Activated CD8-positive, alpha-beta memory T cell treated with anti-CD3 and anti-CD28 coated beads, Interleukin-2, amount 50 U/mL, for 24 hours (primary cell): ENCODE data around the gene HYDIN.

Experiments used
- DNase-seq: peaks from one replicate; pipeline ENCODE4 v3.0.0-alpha.2; 2020; ENCODE audit errors: extremely low read depth

Gene HYDIN

DNA sequence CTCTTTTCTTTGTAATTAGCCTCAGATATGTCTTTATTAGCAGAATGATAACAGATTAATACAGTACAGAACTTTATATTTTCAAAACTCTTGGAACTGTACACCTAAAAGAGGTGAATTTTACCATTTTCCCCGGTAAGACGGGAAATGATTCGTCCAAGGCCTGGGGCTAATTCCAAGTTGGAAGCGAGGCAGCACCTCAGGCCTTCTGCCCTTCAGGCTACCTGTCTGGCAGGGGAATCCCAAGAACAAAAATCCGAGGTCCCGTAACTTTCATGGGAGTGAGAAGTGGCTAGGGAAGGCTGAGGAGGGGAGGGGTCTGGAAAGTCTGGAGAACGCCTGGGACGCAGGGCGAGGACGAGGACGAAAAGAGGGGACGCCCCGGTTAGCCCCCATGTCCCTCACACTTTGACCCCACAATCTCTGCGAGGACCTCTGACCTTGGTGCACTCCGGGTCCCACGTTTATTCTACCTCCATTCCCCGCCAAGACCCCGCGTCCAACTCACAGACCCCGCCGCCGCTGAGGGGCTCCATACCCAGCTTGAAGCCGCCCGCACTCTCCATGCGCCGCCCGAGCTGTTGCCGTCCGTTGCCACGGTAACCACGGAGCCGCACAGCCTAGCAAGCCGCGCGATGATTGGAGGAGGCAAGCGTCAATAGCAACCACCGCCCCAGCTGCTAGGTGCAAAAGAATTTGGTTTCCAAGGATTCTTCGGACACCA, at the start of gene HYDIN:
Gene HYDIN, minus strand, starts transcription at position 601 of the 724 bp plus-strand sequence. CDS start 43,827 bp downstream, outside the sequence.
- no peak for DNase-seq

DNA sequence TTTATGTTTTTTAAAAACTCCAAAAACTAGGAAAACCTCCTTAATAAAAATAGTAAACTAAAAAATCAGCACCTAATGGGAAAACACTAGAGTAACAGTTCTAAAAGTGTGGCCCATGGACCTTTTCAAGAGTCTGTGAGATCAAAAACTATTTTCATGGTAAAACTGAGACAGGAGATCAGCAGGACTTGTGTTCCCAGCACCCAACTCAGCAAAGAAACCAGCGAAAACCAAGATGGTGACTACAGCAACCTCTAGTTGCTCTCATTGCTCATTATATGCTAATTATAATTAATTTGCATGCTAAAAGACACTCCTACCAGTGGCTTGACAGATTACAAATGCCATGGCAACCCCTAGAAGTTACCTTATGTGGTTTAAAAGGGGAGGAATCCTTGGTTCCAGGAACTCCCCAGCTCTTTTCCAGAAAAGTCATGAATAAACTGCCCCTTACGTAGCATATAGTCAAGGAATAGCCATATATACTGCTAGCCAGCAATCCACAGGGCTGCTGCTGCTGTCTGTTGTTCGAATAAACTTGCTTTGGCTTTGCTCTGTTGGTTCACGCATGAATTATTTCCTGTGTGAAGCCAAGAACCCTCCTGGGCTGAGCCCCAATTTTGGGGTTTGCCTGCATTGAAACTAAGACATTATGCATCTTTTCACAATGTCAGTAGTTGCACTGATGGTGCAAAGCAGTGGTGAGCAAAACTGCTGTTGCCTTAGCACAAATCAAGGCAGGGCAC, 46.2 kb upstream of the HYDIN start:
- no peak for DNase-seq

DNA sequence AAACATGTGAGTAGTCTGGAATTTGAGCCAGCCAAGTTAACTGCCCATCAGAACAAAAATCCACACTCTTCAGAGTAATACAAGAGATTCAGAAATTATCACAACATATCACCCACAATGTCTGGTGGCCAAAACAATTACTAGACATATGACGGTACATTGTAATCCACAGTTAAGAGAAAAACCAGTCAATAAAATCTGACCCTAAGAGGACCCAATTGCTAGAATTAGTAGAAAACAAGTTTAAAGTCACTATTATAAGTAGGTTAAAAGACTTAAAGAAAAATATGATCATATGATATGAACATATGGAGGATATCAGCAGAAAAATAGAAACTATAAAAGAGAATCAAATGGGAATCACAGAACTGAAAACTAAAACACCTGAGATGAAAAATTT, 42.9 kb upstream of the HYDIN start:
- no peak for DNase-seq

DNA sequence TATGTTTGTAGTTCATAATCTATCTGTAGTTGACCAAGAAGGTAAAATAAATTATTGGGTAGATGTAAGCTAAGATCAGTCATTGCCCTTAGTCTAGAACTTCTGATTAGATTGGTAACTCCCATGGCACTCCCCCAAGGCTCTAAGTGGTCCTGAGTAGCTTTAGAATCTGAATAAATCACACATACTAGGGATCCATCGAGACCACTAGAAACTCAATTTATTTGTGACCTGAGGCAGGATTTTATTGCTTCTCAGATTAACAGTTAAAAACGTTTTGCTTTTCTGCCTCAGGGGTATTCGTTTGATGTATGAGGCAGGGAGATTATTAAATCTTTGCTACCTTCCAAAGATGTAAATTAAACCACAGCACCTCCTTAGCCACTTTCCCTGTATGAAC, 33.8 kb upstream of the HYDIN start:
- no peak for DNase-seq

DNA sequence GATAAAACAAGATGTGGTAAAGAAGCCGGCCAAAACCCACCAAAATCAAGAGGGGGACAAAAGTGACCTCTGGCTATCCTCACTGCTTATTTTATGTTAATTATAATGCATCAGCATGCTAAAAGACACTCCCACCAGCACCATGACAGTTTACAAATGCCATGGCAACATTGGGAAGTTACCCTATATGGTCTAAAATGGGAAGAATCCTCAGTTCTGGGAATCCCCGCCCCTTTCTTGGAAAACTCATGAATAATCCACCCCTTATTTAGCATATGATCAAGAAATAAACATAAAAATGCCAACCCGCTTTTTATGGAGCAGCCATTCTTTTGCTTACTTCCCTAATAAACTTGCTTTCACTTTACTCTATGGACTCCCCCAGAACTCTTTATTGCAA, 33.1 kb upstream of the HYDIN start:
- DNase-seq: no peak

DNA sequence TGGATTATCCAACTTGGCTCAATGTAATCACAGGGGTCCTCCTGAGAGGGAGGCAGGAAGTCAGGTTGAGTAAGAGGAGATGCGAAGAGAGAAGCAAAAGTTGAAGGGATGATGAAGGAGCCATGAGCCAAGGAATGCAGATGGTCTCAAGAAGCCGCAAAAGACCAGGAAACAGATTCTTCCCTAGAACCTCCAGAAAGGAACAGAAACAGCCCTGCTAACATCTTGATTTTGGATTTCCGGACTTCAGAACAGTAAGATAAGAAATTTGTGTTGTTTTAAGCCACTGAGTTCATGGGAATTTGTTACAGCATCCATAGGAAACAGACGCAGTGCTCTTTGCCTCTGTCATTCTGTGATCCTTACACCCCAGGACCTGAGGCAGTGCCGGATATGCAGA, 31.9 kb upstream of the HYDIN start:
- no peak for DNase-seq

DNA sequence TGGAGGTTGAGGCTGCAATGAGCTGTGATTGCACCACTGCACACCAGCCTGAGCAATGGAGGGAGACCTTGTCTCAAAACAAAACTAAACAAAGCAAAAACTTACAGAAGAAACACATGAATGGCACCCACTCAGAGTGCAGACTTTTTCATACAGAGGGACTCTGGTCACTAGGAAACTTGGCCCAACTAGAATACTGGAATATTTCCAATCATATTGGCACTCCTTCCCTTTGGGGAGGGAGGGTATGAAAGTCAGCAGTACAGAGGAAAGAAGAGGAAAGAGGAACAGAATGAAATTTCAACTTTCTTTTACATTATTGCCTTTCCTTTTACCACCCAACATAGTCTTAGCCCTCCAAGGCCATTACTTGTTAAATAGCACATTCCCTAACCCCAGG, 30.5 kb upstream of the HYDIN start:
- no peak for DNase-seq

DNA sequence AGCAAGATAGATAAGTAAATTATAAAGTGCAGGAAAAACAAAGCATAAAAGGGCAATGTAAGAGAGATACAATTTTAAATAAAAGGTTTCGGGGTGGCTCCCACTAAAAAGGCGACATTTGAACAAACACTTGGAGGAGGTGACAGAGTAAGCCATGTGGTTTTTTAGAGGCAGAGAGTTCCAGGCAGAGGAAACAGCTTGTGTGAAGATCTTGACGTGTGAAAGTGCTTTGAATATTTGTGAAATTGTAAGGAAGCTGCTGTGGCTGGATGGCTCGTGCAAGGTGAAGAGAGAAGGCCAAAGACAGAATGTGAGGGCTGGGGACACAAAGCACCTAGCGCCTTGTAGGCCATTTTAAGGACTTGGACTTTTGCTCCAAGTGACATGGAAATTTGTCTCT, 28.6 kb upstream of the HYDIN start:
- DNase-seq: no peak

DNA sequence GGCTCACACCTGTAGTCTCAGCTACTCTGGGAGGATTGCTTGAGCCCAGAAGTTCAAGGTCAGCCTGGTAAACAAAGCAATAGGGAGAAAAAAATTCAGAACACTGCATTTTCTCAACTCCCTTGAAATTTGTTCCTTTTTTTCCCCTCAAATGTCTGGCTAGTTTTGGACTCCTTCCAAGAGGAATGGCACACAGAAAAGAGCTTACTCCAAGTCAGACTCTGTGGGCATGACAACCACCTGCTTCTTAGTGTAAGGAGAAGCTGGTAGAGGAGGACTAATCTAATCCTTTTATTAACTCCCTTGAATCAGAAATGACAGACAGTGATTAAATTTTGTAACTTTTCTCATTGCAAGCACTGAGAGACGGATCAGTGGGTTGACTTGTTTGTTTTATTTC, 27.9 kb upstream of the HYDIN start:
- no peak for DNase-seq

DNA sequence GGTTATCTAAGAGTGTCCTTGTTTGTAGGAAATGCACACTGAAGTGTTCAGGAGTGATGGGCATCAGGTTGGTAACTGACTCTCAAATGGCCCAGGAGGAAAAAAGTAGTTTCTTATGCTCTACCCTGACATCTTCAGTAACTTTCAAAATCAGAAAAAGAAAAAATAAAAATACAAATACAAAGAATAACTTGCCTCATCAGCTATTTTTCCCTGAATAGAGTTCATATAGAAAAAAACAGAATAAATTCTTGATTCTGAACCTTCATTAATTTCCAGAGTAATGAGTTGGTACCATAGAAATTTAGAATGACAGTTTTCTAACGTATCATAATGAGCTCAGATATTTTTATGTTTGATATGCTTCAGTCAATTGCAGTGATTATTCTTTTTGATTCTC, 27.2 kb upstream of the HYDIN start:
- no peak for DNase-seq

DNA sequence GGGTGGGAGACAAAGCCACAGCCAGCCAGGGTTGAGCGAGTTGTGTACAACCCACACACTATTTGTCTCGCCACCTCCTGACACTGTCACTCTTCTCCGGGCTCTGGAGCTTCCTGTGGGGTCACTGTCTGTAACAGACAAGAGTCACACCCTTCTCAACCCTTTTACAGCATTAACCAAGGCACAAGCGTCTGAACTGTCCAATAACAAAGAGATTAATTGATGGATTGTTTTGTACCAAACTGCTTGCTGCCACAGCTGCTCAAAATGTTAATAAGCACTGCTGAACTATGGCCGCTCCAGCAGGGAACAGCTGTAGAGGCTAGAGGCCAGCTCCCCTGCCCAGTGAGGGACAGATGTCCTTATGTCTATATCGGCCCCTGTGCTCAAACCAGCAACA, 25.2 kb upstream of the HYDIN start:
- no peak for DNase-seq

DNA sequence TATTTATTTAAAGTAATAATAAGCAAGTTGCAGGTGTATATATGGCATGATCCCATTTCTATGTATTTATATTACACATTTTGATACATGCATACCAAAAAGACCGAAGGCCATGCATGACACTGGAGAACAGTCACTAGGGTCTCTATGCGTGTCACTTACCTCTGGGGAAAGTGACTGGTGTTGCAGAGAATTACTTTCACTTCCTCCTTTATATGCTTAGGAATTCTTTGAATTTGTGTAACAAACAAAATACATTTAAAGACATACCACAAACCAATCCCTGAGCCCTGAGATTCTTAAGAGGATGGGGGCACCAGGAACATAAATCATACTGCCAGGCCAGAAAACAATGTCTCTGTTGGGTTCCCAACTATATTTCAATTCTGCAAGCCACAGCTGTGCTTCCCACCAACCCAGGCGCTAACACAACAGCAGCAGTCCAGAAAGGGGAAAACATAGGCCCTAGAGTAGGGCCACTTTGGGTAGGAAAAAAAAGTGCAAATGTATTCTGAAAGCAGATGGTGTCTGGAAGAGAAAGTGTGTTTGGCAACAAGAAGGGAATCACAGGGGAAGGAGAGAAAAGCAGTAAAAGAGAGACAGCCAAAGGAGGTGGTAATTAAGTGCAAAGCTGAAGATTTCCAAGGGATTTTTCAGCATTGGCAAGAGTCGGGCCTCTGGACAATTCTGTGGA, 24.5 kb upstream of the HYDIN start:
- DNase-seq: no peak

DNA sequence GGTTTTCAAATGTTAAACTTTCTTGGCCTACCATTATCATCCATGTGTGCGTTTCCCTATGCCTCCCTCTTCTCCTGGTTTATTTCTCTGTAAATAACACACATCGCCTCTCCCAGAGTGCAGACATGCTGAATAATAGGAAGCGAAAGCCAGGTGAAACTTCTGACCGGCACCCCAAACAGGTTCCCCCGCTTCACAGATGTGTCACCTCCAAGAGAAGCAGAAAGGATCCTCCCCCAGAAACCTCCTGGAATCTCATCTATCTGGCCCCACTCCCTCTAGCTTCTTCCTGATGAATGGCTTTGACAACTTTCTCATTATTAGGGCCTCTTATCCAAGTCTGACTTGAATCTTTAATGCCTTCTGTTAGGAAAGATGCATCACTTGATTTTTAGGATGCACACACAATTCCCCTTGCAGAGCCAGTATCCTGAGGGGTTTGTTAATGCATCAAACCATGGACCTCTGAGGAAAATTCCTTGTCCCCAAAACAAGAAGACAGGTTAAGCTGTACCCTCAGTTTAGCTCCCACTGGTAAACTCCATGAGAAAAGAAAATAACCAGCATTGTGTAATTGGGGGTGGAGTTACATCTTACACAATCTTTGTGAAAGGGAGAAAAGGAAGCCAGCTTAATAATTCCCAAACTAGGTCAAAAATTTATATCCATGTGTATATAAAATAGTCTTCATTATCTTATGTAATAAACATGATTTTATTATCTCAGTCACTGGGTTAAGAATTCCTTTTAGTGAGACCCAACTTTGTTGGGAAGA, 20.1 kb upstream of the HYDIN start:
- DNase-seq: no peak

DNA sequence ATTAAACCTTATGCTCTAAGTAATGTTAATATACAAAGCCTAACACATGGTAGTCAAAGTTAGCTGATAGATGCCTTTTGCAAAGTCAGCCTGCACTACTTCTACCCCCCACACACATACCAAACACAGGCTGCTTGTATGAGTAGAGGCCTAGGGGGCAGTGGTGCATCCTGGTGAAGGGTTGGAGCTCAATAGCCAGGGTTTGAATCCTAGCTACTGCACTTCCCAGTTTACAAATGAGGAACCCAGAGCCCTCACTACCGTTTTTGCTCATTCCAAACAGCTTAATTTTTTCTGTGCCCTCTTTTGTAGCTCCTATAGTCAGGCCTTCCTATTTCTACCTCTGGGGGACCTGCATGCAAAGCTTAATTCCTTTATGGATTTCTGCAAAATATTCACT, 18.9 kb upstream of the HYDIN start:
- DNase-seq: no peak

DNA sequence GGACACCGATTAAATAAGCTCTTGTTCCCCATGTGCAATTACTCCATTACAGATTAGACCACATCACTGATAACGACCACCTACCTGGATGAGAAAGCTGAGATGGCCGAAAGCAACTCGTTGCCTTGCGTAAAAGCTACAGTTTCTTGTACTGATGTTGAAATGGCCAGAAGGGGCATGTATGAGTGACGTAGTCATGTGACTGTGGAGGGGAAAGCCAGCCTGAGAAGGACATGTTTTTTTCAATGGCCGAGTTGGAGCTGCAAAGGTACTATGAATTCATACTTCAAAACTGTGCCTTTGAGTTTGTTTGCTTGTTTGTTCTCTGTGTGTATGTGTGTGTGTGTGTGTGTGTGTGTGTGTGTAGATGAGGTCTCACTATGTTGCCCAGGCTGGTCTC, 17.0 kb upstream of the HYDIN start:
- DNase-seq: no peak

DNA sequence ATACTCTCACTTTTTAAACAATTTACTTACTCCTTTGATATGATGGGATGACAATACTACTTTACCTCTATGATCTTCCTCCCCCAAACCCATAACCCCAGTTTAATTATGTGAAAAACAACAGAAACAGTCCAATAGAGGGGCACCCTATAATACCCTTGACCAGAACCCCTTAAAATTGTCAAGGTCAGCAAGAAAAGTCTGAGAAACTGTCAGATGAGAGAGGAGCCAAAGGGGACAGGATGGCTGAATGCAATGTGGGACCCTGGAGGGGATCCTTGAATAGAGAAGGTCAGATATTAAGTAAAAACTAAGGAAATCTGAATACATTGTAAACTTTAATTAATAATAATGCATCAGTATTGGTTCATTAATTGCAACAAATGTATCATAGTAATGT, 15.8 kb upstream of the HYDIN start:
- DNase-seq: no peak

DNA sequence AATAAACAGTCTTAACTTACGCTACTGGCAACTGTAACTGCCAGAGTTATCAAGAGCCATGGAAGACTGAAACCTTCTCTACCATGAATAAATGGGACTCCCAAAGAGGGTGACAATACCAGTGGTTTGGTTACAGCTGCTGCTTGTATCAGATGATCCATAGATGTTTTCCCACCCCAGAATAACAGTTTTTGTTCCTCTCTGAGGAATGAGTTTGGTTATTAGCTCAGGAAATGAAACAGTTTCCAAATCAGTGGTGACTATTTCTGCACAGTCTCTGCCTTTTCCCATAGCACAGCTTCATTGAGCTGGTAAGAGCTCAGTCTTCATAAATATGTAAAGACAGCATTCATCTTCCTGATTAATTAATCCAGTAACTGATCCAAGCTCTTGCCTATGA, 14.0 kb upstream of the HYDIN start:
- DNase-seq: no peak

DNA sequence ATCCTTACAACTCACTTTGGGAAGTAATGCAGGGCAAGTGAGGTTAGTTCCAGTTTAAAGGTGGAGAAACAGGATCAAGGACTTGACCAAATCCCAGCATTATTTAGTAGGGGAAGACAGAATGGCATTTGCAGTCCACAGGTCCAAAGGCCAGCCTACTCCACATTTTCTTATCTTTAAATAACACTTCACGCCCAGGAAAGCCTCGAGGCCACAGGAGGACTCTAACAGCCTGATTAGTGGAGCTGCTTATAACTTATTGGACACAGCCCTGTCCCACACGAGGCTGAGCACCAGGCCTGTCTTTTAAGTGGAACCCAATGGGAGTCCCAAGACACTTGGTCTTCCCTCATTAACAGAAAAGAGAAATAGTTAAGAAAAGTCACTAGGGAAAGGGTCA, 12.1 kb upstream of the HYDIN start:
- no peak for DNase-seq

DNA sequence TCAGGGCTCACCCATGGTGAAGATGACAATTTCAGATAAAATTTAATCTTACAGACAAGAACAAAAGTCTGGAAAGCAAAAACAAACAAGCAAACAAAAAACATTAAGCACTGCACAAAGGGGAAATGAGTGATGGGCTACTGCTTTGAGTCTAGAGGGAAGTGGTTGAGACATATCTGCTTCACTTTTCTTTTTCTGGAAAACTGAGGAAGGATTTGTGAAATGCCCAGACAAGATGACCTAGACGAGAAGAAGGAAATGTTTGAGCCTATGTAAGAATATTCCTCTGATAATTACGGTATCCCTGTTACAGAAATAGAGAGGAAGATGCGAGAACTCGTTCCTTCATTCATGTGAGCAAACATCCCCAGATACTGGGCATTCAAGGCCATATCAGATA, 11.5 kb upstream of the HYDIN start:
- no peak for DNase-seq

DNA sequence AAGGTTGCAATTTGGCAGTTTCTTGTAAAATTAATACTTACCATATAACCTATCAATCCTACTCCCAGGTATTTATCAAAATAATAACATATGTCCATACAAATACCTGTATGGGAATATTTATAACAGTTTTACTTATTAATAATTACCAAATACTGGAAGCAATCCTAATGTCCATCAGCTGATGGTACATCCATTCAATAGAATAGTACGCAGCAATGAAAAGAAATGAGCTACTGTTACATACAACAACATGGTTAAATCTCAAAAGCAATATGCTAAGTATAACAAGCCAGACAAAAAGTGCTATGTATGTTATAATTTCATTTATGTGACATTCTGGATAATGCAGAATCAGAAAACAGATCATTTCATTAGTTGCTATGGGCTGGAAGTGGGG, 1.2 kb downstream of the HYDIN start:
- DNase-seq: no peak

DNA sequence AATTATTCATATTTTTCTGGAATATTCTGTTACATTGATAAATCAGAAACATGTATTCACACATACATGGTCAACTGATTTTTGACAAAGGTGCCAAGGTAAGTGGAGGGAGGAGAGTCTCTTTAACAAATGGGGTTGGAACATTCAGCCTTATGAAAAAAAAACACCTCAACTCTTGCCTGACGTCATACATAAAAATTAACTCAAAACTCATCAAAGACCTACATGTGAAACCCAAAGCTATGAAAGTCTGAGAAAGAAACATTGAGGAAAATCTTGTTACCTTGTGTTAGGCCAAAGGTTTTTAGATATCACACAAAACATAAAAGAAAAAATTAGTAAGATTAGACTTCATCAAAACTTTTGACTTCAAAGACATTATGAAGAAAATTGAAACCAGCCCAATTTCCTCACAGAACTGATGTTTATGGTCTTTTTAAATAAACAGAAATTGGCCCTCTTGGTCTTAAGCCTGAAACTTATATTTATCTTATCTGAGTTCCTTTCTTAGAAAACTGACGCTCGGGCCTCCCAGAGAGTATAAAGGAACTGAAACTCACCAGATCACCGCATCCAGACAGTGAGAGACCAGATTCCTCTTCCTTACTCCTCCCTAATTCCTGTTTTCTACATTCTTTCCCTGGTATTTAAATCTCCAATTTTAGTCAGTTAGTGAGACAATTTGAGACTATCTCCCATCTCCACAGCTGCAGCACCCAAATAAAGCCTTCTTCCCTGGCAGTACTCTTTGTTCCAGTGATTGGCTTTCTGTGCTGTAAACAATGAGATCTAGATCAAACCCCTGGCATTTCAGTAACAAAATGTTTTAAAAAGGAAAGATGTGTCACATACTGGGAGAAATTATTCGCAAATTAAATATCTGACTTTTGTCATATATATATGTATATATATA, 4.0 kb downstream of the HYDIN start:
- no peak for DNase-seq
